Uterus (tissue), 4 donors: ENCODE results near the gene CCL11. TPM values are rescaled to one million over a fixed set of nuclear protein-coding genes. Genes with fewer than 3 reads are reported as not detected.
A peak's percentile ranks its signal among the peaks of the same experiment; 100 is the strongest.

Source experiments
- DNase-seq, 2 donors: peaks; one replicate each; pipeline ENCODE4 v3.0.0-alpha.2; 2019 to 2020
- H3K27ac ChIP-seq, 2 donors: fragments of 200-600 bp; sonication (generic); 1 replicate in 1 of 2; 2 replicates in 1 of 2; pipeline ENCODE4 v1.5.1; 2016 to 2018
- H3K27me3 ChIP-seq, 2 donors: fragments of 200-600 bp; sonication (generic); one replicate each; pipeline ENCODE4 v1.5.1; 2018 to 2019; ENCODE audit warnings: control low read depth in 1 of 2
- H3K36me3 ChIP-seq, 2 donors: fragments of 200-600 bp; sonication (generic); one replicate each; pipeline ENCODE4 v1.5.1; 2019; ENCODE audit warnings: control low read depth in 1 of 2
- H3K4me1 ChIP-seq, 2 donors: fragments of 200-600 bp; sonication (generic); one replicate each; pipeline ENCODE4 v1.5.1; 2018 to 2019; ENCODE audit warnings: control low read depth in 1 of 2
- H3K4me3 ChIP-seq, 2 donors: fragments of 200-600 bp; sonication (generic); 1 replicate in 1 of 2; 2 replicates in 1 of 2; pipeline ENCODE4 v1.5.1; 2018 to 2019; ENCODE audit warnings: mild to moderate bottlenecking in 1 of 2
- H3K9me3 ChIP-seq, 2 donors: fragments of 200-600 bp; sonication (generic); one replicate each; pipeline ENCODE4 v1.5.1; 2019; ENCODE audit warnings: control low read depth in 1 of 2
- CTCF ChIP-seq, 4 experiments: fragments of 200-600 bp in 2 of 4; fragments of 450-650 bp in 2 of 4; sonication (generic) in 2 of 4; IDR thresholded peaks; one replicate each; pipeline ENCODE4 v1.5.1; 2016 to 2019; ENCODE audit warnings: antibody characterized with exemption in 4 of 4, mild to moderate bottlenecking in 2 of 4, moderate library complexity in 1 of 4
- POLR2A ChIP-seq, 2 donors: fragments of 450-650 bp; IDR thresholded peaks; one replicate each; pipeline ENCODE4 v1.6.1; 2016; ENCODE audit warnings: antibody characterized with exemption in 2 of 2, mild to moderate bottlenecking in 1 of 2, moderate library complexity in 1 of 2
- intact Hi-C: fragments of 100-400 bp; cut with DNase I; formaldehyde crosslinking; loops from one replicate; pipeline ENCODE4 v1.15.1; 2023; ENCODE audit warnings: low total_unique reads
- total RNA-seq, 4 donors: library from RNA; depleted of rRNA in 3 of 4; stranded (reverse); fragments of >200 nt in 3 of 4; gene quantifications; one replicate each; pipeline versions ENCODE4 v1.1.0 to v1.2.4, GENCODE V29; 2014 to 2023
- donor health status: DM: yes; HTN: yes; CAD: no.

The CCL11 gene
- 1 to 10 TPM in 1 of 4 donors, not detected in 3; 4.9 TPM for total RNA-seq

- Histone ChIP-seq H3K27ac (peak within 1 kb of the TSS in 1 of 2 donors; percentile 55), H3K27me3 (no peaks in the 10 kb centered on the region)
These were observed at the start of gene CCL11 for GRCh38 chr17:34285286-34285792. TSS of gene CCL11 (plus strand) at chr17:34285742. CDS start at chr17:34285809, 67 bp downstream.

GRCh38 chr17:34236281-34236892 lies 49.2 kb upstream of the CCL11 start:
- no peak for DNase-seq
- intact Hi-C loops, result no loop called here
- Histone ChIP-seq H3K9me3 (no peaks in the 10 kb centered on the region), H3K27ac (peak overlapping the region; percentile 71 to 78), H3K4me1 (peaks cover 7 to 9% of the 10 kb centered on the region in 2 donors), H3K36me3 (no peaks in the 10 kb centered on the region), H3K27me3 (no peaks in the 10 kb centered on the region), H3K4me3 (no peak overlapping the region)
- no peak for TF ChIP-seq POLR2A (IDR thresholded peaks at IDR 0.05)
- no peak for TF ChIP-seq CTCF (IDR thresholded peaks at IDR 0.05)

More at GRCh38 chr17:34285286-34285792, at the start of gene CCL11:
- Histone ChIP-seq H3K4me1 (peaks cover 0 to 3% of the 10 kb centered on the region in 2 donors), H3K4me3 (no peak within 1 kb of the TSS), H3K36me3 (no peaks in the 10 kb centered on the region), H3K9me3 (no peaks in the 10 kb centered on the region)
- intact Hi-C loops, result no loop called here
- no peak for TF ChIP-seq CTCF (IDR thresholded peaks at IDR 0.05)
- peak in 1 of 2 donors; percentile 19 for DNase-seq

GRCh38 chr17:34237458-34237857 lies 48.1 kb upstream of the CCL11 start:
- DNase-seq, result no peak
- Histone ChIP-seq H3K4me3 (no peak overlapping the region), H3K27me3 (no peaks in the 10 kb centered on the region), H3K4me1 (peaks cover 7 to 9% of the 10 kb centered on the region in 2 donors), H3K9me3 (no peaks in the 10 kb centered on the region), H3K27ac (no peak overlapping the region), H3K36me3 (no peaks in the 10 kb centered on the region)
- TF ChIP-seq POLR2A (IDR thresholded peaks at IDR 0.05) (no peak), CTCF (IDR thresholded peaks at IDR 0.05) (no peak)
- intact Hi-C loops, result no loop called here

- Histone ChIP-seq H3K27me3 (no peaks in the 10 kb centered on the region), H3K4me1 (peaks cover 0 to 4% of the 10 kb centered on the region in 2 donors), H3K27ac (no peak overlapping the region), H3K9me3 (no peaks in the 10 kb centered on the region), H3K4me3 (no peak overlapping the region), H3K36me3 (no peaks in the 10 kb centered on the region)
- intact Hi-C loops, result no loop called here
- no peak for TF ChIP-seq POLR2A (IDR thresholded peaks at IDR 0.05)
- no peak for TF ChIP-seq CTCF (IDR thresholded peaks at IDR 0.05)
- DNase-seq, result peak in 1 of 2 donors; percentile 69
These were observed 44.5 kb upstream of the CCL11 start for GRCh38 chr17:34241062-34241461.

- Histone ChIP-seq H3K27me3 (no peaks in the 10 kb centered on the region), H3K27ac (no peak overlapping the region), H3K9me3 (no peaks in the 10 kb centered on the region), H3K4me1 (peaks cover 0 to 4% of the 10 kb centered on the region in 2 donors), H3K36me3 (no peaks in the 10 kb centered on the region), H3K4me3 (no peak overlapping the region)
- DNase-seq, result no peak
- intact Hi-C loops, result no loop called here
- TF ChIP-seq POLR2A (IDR thresholded peaks at IDR 0.05), result no peak
- no peak for TF ChIP-seq CTCF (IDR thresholded peaks at IDR 0.05)
These were observed 42.8 kb upstream of the CCL11 start for GRCh38 chr17:34242587-34243363.
